Hematopoietic multipotent progenitor cell treated with erythropoietin and hydrocortisone succinate and interleukin-3 and kit ligand, for 8 days (in vitro differentiated cells): ENCODE results near the gene NUP188.
A peak's percentile ranks its signal among the peaks of the same experiment; 100 is the strongest.

Experiments used
- DNase-seq: peaks from one replicate; pipeline ENCODE4 v3.0.0-alpha.2; 2015

NUP188 gene

GRCh38 chr9:128913995-128914772 is 33.3 kb upstream of the NUP188 start:
- DNase-seq, result no peak

GRCh38 chr9:128916204-128916603 is 31.3 kb upstream of the NUP188 start:
- no peak for DNase-seq

DNA sequence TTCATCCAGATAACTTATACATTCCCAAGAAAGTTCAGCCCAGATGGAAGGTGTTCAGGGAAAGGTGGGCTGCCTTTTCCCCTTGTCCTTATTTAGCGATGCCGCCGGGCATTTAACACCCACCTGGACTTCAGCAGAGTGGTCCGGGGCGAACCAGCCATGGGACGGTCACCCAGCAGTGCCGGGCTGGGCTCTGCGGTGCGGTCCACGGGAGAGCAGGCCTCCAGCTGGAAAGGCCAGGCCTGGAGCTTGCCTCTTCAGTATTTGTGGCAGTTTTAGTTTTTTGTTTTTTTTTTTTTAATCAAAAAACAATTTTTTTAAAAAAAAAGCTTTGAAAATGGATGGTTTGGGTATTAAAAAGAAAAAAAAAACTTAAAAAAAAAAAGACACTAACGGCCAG is 30.8 kb upstream of the NUP188 start:
- no peak for DNase-seq

GRCh38 chr9:128917151-128917849 is 30.2 kb upstream of the NUP188 start:
- no peak for DNase-seq

- DNase-seq, result no peak
Observed at GRCh38 chr9:128918921-128919320, 28.6 kb upstream of the NUP188 start.

DNA sequence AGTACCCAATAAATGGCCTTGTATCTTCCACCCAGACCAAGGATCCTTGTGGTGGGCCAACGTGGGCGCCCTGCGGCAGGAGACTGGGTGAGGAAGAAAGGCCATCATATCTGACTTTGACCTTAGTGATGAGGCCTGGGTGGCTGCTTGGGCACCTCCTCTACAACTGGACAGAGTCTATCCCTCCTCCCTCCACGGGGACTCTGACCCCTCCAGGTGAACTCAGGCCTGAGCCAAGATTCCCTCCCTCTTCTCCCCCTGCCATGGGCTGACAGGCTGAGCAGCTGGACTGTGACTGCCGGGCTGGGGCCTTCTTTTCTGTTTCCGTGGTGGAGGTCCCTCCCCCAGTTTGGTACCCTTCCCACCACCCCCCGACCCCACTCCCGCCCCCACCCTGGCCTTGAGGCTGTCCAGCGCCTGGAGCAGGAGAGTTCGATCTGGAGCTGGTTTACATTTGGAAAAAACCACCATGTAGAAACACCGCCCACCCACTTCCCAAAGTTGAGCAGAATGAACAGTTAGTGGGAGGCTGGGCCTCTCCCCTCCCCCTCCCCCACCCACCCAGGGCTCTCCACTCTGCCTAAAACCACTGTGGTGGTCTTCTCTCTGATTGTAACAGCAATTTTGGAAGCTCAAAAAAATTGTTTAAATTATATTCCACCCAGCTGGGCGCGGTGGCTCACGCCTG is 28.0 kb upstream of the NUP188 start:
- no peak for DNase-seq

GRCh38 chr9:128920381-128921058 is 27.0 kb upstream of the NUP188 start, which contains the start of gene PHYHD1:
Gene PHYHD1 (plus strand): TSS chr9:128920982. CDS start chr9:128922324, 1,342 bp downstream.
- DNase-seq, result peak; percentile 96

DNA sequence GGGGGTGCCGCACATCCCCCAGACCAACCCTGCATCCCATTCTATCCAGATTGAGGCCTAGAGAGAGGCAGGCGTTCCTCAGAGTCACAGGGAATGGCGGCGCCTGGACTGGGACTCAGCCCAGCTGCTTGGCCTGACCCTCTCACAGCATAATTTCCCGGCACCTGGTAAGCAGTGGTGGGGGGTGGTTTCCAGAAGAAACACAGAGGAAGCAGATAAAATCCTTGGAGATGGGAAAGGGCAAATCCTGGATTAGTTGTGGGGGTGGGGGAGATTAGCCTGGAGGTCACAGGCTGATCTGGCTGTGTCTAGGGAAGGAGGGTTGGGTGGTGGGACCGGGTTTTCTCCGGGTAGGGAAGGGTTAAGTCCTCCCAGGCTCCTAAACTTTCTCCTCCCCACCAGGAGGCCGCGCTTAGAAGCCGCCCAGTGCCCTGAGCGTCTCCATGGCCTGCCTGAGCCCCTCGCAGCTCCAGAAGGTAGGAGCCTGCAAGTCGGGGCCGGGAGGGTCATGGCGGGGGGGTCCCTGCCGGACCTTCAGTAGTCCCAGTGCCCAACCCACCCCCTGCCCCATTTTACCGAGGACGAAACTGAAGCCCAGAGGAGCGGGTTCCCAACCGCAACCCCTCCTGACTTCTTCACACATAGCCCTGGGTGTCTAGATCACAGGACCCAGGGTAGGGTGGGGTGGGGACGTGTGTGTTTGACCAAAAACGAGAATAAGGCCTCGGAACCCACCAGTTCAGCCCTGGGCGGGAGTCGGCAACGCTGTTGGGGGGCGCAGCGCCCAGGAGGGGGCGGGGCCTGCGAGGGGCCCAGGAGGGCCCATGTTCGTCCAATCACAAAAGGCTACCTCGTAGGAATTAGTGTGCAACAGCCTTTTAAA is 25.4 kb upstream of the NUP188 start:
- DNase-seq, result peak; percentile 61

DNA sequence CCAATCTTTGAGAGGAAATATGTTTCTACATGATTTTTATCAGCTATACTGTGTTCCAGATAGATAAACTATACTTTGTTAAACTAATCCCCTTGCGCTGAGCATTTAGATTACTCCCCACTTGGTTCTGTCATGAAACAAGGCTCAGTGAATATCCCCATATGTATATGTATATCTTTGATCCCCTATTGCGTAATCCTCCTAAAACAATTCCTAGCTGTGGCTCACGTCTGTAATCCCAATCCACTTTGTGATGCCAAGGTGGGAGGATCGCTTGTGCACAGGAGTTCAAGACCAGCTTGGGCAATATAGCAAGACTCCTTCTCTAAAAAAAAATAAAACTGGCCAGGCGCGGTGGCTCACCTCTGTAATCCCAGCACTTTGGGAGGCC is 24.0 kb upstream of the NUP188 start:
- peak; percentile 11 for DNase-seq

DNA sequence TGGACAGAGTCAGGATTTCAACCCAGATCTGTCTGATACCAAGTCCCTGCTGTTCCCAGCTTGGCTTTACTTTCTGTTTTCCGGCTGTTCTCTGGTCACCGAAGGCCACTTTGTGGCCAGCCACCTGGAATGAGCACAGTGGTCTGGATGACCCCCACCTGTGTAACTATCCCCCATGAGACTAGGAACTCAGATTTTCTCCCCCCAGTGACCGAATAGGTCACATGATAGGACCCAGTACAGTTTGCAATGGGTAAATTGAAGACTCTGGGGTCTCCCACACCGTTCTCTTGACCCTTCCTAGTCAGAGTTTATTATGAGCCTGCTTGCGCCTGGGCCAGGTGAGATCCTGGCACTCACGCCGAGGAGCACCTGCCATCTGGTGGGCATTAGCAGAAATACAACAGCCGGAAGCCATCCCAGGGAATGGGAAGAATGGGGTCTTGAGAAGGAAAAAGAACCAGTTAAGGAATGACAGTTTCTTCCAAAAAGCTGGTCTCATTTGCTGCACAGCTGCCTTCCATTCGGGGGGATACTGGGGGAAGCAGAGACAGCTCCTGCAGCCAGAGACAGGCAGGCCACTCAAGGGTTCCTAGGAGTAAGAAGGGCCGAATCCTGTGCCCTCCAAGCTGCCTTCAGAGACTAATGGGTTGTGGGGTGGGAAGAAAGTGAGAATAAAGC is 19.6 kb upstream of the NUP188 start:
- peak; percentile 62 for DNase-seq

GRCh38 chr9:128928624-128929023 is 18.9 kb upstream of the NUP188 start:
- peak; percentile 13 for DNase-seq

DNA sequence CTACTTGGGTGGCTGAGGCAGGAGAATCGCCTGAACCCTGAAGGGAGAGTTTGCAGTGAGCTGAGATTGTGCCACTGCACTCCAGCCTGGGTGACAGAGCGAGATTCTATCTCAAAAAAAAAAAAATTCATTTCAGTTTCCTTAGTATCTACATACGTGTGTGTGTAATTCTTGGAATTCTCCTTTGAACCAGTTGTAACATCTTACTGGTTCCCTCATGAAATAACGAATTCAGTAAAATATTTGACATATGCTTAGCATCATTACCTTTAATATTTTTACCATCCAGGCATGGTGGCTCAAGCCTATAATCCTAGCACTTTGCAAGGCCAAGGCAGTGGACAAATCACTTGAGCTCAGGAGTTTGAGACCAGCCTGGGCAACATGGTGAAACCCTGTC is 17.9 kb upstream of the NUP188 start:
- DNase-seq, result no peak

DNA sequence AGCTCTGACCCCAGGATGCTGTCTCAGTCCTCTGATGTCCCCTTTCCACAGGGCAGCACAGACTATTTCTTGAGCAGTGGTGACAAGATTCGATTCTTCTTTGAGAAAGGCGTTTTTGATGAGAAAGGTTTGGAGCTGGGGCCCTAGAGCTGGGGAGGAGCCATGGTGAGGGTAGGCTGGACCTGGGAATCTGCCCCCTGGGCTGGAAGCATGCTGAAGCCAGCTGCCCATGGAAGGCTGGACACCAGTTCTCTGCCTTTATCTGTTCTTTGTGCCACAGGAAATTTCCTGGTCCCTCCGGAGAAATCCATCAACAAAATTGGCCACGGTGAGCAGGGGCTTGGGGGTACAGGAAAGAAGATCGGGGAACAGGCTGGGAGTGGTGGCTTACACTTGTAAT is 13.8 kb upstream of the NUP188 start:
- DNase-seq, result no peak

DNA sequence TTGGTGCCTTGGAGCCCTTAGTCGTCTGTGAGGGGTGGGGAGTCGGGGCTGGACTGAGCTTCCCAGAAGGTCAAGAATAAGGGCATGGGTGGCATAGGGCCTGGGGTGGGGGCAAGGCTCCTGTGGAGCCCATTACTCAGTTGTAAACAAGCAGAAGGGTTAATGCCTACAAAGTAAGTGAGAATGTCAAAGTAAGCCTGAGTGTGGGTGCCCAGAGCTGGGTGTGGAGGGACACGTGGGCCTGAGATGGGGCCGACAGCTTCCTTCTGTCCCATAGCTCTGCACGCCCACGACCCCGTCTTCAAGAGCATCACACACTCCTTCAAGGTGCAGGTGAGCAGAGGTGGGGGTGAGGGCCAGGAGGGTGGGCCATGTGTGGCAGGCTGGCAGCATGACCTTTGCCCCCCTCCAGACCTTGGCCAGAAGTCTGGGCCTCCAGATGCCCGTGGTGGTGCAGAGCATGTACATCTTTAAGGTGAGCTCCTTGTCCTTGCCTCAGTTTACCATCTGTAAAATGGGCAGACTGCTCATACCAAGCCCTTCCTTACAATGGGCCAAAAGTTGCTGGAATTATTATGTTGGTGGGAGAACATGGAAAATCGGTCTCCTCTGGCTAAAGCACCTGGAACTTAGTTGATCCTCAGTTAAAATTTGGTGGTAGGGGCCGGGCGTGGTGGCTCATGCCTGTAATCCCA is 11.2 kb upstream of the NUP188 start:
- DNase-seq, result no peak

DNA sequence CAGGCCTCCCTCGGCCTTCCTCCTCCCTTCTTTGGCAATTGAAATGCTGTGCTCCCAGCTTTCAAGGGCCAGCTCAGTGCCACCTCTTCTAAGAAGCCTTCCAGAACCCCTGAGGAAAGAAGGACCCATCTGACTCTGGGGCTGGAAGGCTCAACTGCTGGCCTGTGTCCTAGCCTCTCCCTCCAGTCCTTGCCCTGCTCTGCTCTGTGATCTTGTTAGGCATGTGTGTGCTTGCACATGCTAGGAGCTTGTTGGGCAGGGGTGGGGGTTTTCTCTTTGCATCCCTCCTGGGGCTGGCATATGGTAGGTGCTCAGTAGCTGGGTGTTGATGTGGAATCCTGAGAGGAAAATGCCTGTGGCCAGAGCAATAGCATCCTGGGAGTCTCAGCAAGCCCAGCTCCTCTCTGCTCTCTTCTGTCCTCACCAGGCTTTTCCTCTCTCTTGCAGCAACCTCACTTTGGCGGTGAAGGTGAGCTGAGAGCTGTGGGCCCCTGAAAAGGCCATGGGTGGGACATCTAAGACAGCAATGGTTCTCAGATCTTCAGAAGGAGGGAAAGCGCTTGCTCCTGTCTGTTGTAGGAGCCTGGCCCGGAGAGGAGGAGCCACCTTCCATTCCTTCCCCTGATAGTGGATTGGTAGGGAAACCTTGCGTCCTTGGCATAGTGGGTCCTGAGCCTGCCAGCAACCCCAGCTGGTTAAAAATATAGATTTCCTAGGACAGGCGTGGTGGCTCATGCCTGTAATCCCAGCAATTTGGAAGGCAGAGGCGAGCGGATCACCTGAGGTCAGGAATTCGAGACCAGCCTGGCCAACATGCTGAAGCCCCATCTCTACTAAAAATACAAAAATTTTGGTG is 10.0 kb upstream of the NUP188 start:
- DNase-seq, result no peak

GRCh38 chr9:128940271-128940921 is 7.1 kb upstream of the NUP188 start:
- DNase-seq, result no peak

DNA sequence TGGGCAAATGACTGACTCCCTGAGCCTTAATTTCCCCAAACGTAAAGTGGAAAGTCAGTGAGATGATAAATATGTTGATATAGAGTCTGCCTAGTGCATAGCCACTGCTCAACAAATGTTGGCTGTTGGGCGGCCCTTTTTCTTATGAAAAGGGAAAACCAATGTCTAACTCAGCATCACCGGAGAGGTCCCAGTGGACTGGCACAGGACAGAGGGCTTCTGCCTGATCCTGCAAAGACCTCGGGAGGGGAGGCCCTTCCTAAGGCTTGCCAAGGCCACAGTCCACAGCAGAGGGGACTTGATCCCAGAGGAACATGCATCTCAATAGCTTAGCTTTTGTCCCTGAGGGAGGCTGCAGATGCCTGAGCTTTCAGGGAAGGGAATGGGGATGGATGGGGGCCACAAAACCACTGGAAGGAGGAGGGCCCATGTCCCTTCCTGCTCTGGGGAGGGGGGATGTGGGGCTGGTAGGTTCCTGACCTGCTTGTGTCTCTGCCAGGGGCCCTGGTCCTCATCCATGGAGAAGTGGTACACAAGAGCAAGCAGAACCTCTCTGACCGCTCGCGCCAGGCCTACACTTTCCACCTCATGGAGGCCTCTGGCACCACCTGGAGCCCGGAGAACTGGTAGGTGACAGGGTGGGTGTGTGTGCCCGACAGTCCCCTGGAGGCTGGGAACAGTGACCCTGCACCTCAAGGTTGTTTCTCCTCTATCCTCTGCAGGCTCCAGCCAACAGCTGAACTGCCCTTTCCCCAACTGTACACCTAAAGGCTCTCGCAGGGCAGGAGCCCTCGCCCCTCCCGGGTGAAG is 6.3 kb upstream of the NUP188 start:
- no peak for DNase-seq

GRCh38 chr9:128943832-128944620 is 3.5 kb upstream of the NUP188 start:
- no peak for DNase-seq
